Naive thymus-derived CD4-positive, alpha-beta T cell (primary cell): ENCODE results near the gene ZSCAN1. TPM values are rescaled to one million over a fixed set of nuclear protein-coding genes. Genes with fewer than 3 reads are reported as not detected.
A peak's percentile ranks its signal among the peaks of the same experiment; 100 is the strongest.

Source experiments
- ATAC-seq: fragments of 150-1000 bp; cut with Tn5 transposase; 2 replicates; pipeline ENCODE4 v1.10.0; 2021; ENCODE audit warnings: mild to moderate bottlenecking, moderate library complexity
- CTCF ChIA-PET: fragments of 350-600 bp; sonication (Branson Sonifier 250); formaldehyde crosslinking; loops from one replicate; lab custom pipeline; 2021; ENCODE audit warnings: antibody characterized with exemption; lab: Charles Lee
- POLR2A ChIA-PET: fragments of 350-600 bp; sonication (Branson Sonifier 250); formaldehyde crosslinking; loops from one replicate; lab custom pipeline; 2021; ENCODE audit warnings: antibody characterized with exemption, inconsistent platforms; lab: Charles Lee
- DNase-seq, 9 donors: peaks; one replicate each; pipeline versions ENCODE4 v3.0.0 to v3.0.0-alpha.2; 2020 to 2022; ENCODE audit warnings: mixed read lengths in 1 of 9
- H3K27ac ChIP-seq: one replicate; pipeline ENCODE4 v1.7.0; 2013; ENCODE audit warnings: mild to moderate bottlenecking, low read depth, low read length, moderate library complexity
- H3K27me3 ChIP-seq, 2 donors: one replicate each; pipeline ENCODE4 v1.7.0; 2013; ENCODE audit warnings: low read length in 2 of 2, mild to moderate bottlenecking in 2 of 2, moderate library complexity in 2 of 2; ENCODE audit not compliant: control insufficient read depth in 2 of 2, insufficient read depth in 2 of 2
- H3K36me3 ChIP-seq, 3 experiments: 1 replicate in 2 of 3; 2 replicates in 1 of 3; pipeline ENCODE4 v1.7.0; 2013; ENCODE audit warnings: low read length in 3 of 3, mild to moderate bottlenecking in 3 of 3, moderate library complexity in 1 of 3; ENCODE audit not compliant: insufficient read depth in 3 of 3, control insufficient read depth in 2 of 3
- H3K4me1 ChIP-seq, 2 donors: one replicate each; pipeline ENCODE4 v1.7.0; 2013; ENCODE audit warnings: low read length in 2 of 2, mild to moderate bottlenecking in 2 of 2, moderate library complexity in 1 of 2; ENCODE audit not compliant: control insufficient read depth in 2 of 2, insufficient read depth in 2 of 2
- H3K4me3 ChIP-seq: 2 replicates; pipeline ENCODE4 v1.7.0; 2013; ENCODE audit warnings: mild to moderate bottlenecking, low read length
- H3K9me3 ChIP-seq, 3 experiments: 1 replicate in 2 of 3; 2 replicates in 1 of 3; pipeline ENCODE4 v1.7.0; 2013; ENCODE audit warnings: low read length in 3 of 3; ENCODE audit not compliant: control insufficient read depth in 2 of 3
- H3K27ac Mint-ChIP-seq, 9 donors: one replicate each; pipeline ENCODE4 v1.8.0; 2020 to 2022; ENCODE audit warnings: mixed read lengths in 9 of 9, mild to moderate bottlenecking in 8 of 9, moderate library complexity in 5 of 9, inconsistent platforms in 2 of 9
- H3K27me3 Mint-ChIP-seq, 5 donors: one replicate each; pipeline ENCODE4 v1.8.0; 2021 to 2022; ENCODE audit warnings: mixed read lengths in 5 of 5, mild to moderate bottlenecking in 1 of 5
- H3K36me3 Mint-ChIP-seq, 5 donors: one replicate each; pipeline ENCODE4 v1.8.0; 2020 to 2022; ENCODE audit warnings: mixed read lengths in 5 of 5, mild to moderate bottlenecking in 3 of 5, inconsistent platforms in 1 of 5
- H3K4me1 Mint-ChIP-seq, 7 donors: one replicate each; pipeline ENCODE4 v1.8.0; 2020 to 2022; ENCODE audit warnings: mixed read lengths in 7 of 7, mild to moderate bottlenecking in 3 of 7, inconsistent platforms in 1 of 7
- H3K4me3 Mint-ChIP-seq, 10 donors: one replicate each; pipeline ENCODE4 v1.8.0; 2020 to 2022; ENCODE audit warnings: mild to moderate bottlenecking in 10 of 10, mixed read lengths in 10 of 10, moderate library complexity in 6 of 10, inconsistent platforms in 2 of 10
- H3K9me3 Mint-ChIP-seq, 11 donors: one replicate each; pipeline ENCODE4 v1.8.0; 2020 to 2022; ENCODE audit warnings: mixed read lengths in 11 of 11, mild to moderate bottlenecking in 4 of 11, inconsistent platforms in 1 of 11, moderate library complexity in 1 of 11
- intact Hi-C, 2 donors: fragments of 100-400 bp; cut with micrococcal nuclease; formaldehyde crosslinking; loops; one replicate each; pipeline ENCODE4 v1.15.1; 2023
- polyA plus RNA-seq, 2 donors: library from polyadenylated mRNA; unstranded; fragments of 300-500 nt; fragmentation: Illumina TruSeq; gene quantifications; one replicate each; pipeline ENCODE4 v1.2.3, GENCODE V29; 2021
- total RNA-seq, 6 experiments: library from RNA in 5 of 6; stranded (reverse) in 5 of 6; gene quantifications; 1 replicate in 5 of 6; 2 replicates in 1 of 6; pipeline ENCODE4 v1.2.3 and lab custom pipeline; 2021 to 2026

Gene ZSCAN1
- total and polyA plus RNA-seq, 7 experiments from 2014 or later = not detected

DNA sequence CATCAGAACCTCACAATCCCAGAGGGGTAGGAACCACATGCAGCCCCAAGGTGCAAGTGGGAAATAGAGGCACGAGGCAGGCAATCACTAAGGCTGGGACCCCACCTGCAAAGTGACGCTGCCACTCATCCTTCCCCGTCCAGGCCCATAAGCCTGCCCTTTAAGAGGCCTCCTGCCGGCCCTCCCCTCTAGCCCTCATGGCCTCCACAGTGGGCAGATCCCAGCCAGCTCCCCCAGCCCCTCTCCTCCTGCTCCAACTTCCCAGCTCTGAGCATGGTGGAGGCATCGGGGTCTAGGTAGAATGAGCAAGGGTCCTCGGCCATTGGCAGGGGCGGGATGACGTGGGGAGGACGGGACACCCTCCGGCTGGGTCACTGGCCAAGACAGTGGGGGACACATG is 61.5 kb downstream of the ZSCAN1 start:
- H3K9me3 Mint-ChIP-seq = peaks cover 6 to 81% (median 46%) of the 10 kb centered on the region in 11 donors
- Histone ChIP-seq H3K36me3 (peaks cover 0 to 15% (median 0%) of the 10 kb centered on the region in 3 experiments), H3K27ac (no peak overlapping the region), H3K4me1 (peaks cover 0 to 11% of the 10 kb centered on the region in 2 donors), H3K4me3 (no peak overlapping the region), H3K9me3 (peaks cover 0 to 73% (median 20%) of the 10 kb centered on the region in 3 experiments), H3K27me3 (no peaks in the 10 kb centered on the region)
- peaks cover 8 to 18% (median 15%) of the 10 kb centered on the region in 7 donors for H3K4me1 Mint-ChIP-seq
- peak overlapping the region in 3 of 10 donors; percentile 13 to 91 (median 20) for H3K4me3 Mint-ChIP-seq
- ChIA-PET CTCF (no interaction called here), POLR2A (interaction anchor here (1.3 kb wide), 1 partner anchor 92 kb away, joined by 3 read pairs; no protein-coding TSS in a partner anchor)
- no peaks in the 10 kb centered on the region for H3K27me3 Mint-ChIP-seq
- H3K27ac Mint-ChIP-seq = peak overlapping the region in 1 of 9 donors; percentile 59
- intact Hi-C loops = no loop called here
- peaks cover 10 to 34% (median 19%) of the 10 kb centered on the region in 5 donors for H3K36me3 Mint-ChIP-seq
- ATAC-seq (no peak), DNase-seq (no peak)

DNA sequence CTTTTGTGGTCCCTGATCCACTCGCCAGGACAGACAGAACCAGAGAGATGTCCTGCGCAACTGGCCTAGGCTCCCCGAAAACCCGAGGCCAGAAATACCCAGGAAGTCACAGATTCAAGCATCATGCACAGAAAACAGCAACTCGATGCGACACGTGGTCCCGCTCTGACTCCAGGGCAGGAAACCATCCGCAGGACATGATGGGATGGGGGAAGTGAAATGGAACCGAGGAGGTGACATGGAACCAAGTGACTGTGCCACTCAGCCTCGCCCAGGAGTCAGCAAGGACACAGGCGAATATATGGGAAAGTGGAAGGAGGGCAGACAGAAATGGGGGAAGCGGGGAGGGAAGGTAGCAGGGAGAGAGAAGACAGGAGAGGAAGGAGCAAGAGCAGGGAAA is 63.1 kb downstream of the ZSCAN1 start:
- Histone ChIP-seq H3K27ac (peak overlapping the region; percentile 100), H3K4me1 (peaks cover 0 to 11% of the 10 kb centered on the region in 2 donors), H3K27me3 (no peaks in the 10 kb centered on the region), H3K36me3 (peaks cover 0 to 10% (median 0%) of the 10 kb centered on the region in 3 experiments), H3K9me3 (peaks cover 0 to 63% (median 20%) of the 10 kb centered on the region in 3 experiments), H3K4me3 (no peak overlapping the region)
- no peaks in the 10 kb centered on the region for H3K27me3 Mint-ChIP-seq
- POLR2A ChIA-PET = no interaction called here
- H3K36me3 Mint-ChIP-seq = peaks cover 10 to 31% (median 17%) of the 10 kb centered on the region in 5 donors
- H3K4me1 Mint-ChIP-seq = peaks cover 8 to 18% (median 15%) of the 10 kb centered on the region in 7 donors
- intact Hi-C loops = loop anchor here in 1 of 2 donors (1.0 kb wide), 1 partner anchor 57 kb away; no protein-coding TSS in a partner anchor
- CTCF ChIA-PET = no interaction called here
- H3K9me3 Mint-ChIP-seq = peaks cover 6 to 84% (median 38%) of the 10 kb centered on the region in 11 donors
- no peak for DNase-seq
- peak overlapping the region; percentile 64 to 100 (median 90) for H3K4me3 Mint-ChIP-seq
- no peak for ATAC-seq
- H3K27ac Mint-ChIP-seq = peak overlapping the region; percentile 56 to 100 (median 89)

DNA sequence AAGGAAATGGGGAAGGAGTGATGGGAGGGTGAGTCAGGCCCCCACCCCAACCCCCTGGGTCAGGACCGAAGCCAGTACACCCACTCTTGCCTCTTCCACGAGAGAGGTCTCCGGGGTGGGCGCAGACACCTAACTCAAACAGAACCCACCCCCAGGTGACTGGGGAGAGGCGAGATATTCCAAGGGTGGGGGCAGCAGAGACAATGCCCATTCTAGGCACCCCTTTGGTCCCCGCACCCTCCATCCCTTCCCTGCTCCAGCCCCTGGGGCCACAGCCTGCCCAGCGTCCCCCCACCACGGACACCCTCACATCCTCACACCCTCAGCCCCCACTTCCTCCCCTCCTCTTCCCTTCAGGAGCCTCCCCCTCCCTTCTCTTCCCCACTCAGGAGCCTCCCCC is 63.5 kb downstream of the ZSCAN1 start:
- H3K9me3 ChIP-seq = peaks cover 0 to 64% (median 20%) of the 10 kb centered on the region in 3 experiments
- no peak for ATAC-seq
- peaks cover 0 to 10% (median 0%) of the 10 kb centered on the region in 3 experiments for H3K36me3 ChIP-seq
- DNase-seq = peak in 1 of 9 donors; percentile 16
- ChIA-PET CTCF (no interaction called here), POLR2A (no interaction called here)
- peaks cover 6 to 84% (median 37%) of the 10 kb centered on the region in 11 donors for H3K9me3 Mint-ChIP-seq
- peak overlapping the region; percentile 86 for H3K4me3 ChIP-seq
- no peaks in the 10 kb centered on the region for H3K27me3 ChIP-seq
- intact Hi-C loops = loop anchor here in 1 of 2 donors (1.0 kb wide), 1 partner anchor 57 kb away; no protein-coding TSS in a partner anchor
- H3K4me3 Mint-ChIP-seq = peak overlapping the region; percentile 76 to 100 (median 91)
- peaks cover 10 to 30% (median 16%) of the 10 kb centered on the region in 5 donors for H3K36me3 Mint-ChIP-seq
- H3K27me3 Mint-ChIP-seq = no peaks in the 10 kb centered on the region
- H3K27ac Mint-ChIP-seq = peak overlapping the region; percentile 73 to 100 (median 89)
- H3K27ac ChIP-seq = peak overlapping the region; percentile 100
- H3K4me1 Mint-ChIP-seq = peaks cover 8 to 18% (median 15%) of the 10 kb centered on the region in 7 donors
- H3K4me1 ChIP-seq = peaks cover 0 to 11% of the 10 kb centered on the region in 2 donors

DNA sequence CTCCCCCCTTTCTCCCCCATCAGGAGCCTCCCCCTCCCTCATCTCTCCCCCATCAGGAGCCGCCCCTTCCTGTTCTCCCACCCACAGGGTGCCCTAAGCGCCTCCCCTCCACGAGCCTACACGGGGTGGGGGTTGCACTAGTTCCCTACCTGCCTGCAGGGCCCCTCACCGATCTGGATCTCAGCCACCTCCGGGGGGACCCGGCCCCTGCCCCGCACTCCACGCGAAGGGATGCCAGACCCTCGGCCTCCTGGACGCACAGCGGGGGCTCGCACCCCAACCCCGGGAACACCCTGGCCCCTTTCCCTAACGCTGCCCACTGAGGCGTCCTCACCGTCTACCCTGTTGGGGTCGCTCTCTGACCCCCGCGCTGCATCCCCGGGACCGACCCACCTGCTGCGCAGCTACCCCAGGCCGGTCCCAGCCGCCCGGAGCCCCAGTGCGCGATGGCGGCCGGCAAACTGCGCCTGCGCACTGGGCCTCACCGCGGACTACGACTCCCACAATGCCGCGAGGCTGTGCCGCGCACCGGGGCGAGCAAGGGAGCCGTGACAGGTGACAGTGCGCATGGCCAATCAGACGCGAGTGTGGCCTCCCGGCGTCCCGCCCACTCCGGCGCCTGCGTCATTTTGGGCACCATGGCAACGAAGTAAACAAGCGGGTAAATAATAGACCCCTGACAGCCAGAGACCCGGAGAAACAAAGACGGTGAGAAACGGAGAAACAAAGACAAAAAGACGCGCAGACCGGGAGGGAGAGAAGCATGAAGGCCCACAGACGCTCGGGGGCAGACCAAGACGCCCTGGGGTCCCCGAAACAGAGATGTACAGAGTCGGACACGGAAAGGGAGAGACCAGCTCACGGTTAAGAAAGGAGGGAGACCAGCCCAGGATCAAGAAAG is 64.2 kb downstream of the ZSCAN1 start, which contains the start of gene ZSCAN18:
Gene ZSCAN18, minus strand, starts transcription at position 451 of the 901 bp plus-strand sequence. CDS start 7,964 bp downstream, outside the sequence.
- peaks cover 6 to 84% (median 39%) of the 10 kb centered on the region in 11 donors for H3K9me3 Mint-ChIP-seq
- CTCF ChIA-PET = no interaction called here
- peaks cover 8 to 18% (median 15%) of the 10 kb centered on the region in 7 donors for H3K4me1 Mint-ChIP-seq
- no peaks in the 10 kb centered on the region for H3K27me3 ChIP-seq
- H3K4me1 ChIP-seq = peaks cover 0 to 11% of the 10 kb centered on the region in 2 donors
- peaks cover 0 to 10% (median 0%) of the 10 kb centered on the region in 3 experiments for H3K36me3 ChIP-seq
- no peaks in the 10 kb centered on the region for H3K27me3 Mint-ChIP-seq
- H3K27ac ChIP-seq = peak within 1 kb of the TSS; percentile 100
- POLR2A ChIA-PET = interaction anchor here (0.5 to 1.2 kb wide), 4 partner anchors 18 to 249 kb away, joined by 3 to 6 read pairs (median 4); partner anchors contain the start of genes ZNF274 and ZNF587
- ATAC-seq = peak; percentile 97
- peak within 1 kb of the TSS; percentile 86 for H3K4me3 ChIP-seq
- H3K9me3 ChIP-seq = peaks cover 0 to 58% (median 20%) of the 10 kb centered on the region in 3 experiments
- H3K27ac Mint-ChIP-seq = peak within 1 kb of the TSS; percentile 98 to 100 (median 100)
- intact Hi-C loops = loop anchor here (1.0 to 2.0 kb wide), 13 partner anchors 52 to 858 kb away; partner anchors contain the start of genes ZNF274 (in 1 of the 2), ZNF329 (in 1 of the 2), ZNF460 (in 1 of the 2) and ZNF548 (in 1 of the 2)
- H3K4me3 Mint-ChIP-seq = peak within 1 kb of the TSS; percentile 83 to 100 (median 91)
- peak; percentile 77 to 100 (median 99) for DNase-seq
- H3K36me3 Mint-ChIP-seq = peaks cover 10 to 29% (median 16%) of the 10 kb centered on the region in 5 donors

DNA sequence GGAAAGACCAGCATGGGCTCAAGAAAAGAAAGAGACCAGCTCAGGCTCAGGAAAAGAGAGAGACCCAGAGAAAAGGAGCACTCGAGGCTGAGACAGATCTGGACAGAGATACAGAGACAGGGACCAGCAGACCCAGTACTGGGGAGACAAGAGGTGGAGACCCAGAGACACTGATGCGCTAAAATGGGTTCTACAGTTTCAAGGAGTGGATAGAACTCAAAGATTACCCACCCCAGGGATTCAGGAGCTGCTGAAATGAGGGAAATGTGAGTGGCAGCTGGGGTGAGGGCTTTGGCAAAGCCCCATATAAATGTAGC is 64.8 kb downstream of the ZSCAN1 start:
- CTCF ChIA-PET = no interaction called here
- Histone ChIP-seq H3K9me3 (peaks cover 0 to 58% (median 16%) of the 10 kb centered on the region in 3 experiments), H3K4me3 (peak overlapping the region; percentile 86), H3K36me3 (peaks cover 0 to 10% (median 0%) of the 10 kb centered on the region in 3 experiments), H3K27ac (peak overlapping the region; percentile 100), H3K27me3 (no peaks in the 10 kb centered on the region), H3K4me1 (peaks cover 0 to 11% of the 10 kb centered on the region in 2 donors)
- H3K4me1 Mint-ChIP-seq = peaks cover 8 to 18% (median 15%) of the 10 kb centered on the region in 7 donors
- POLR2A ChIA-PET = interaction anchor here (0.5 to 1.2 kb wide), 4 partner anchors 18 to 249 kb away, joined by 3 to 6 read pairs (median 4); partner anchors contain the start of genes ZNF274 and ZNF587
- H3K9me3 Mint-ChIP-seq = peaks cover 9 to 84% (median 42%) of the 10 kb centered on the region in 11 donors
- H3K27ac Mint-ChIP-seq = peak overlapping the region; percentile 98 to 100 (median 100)
- H3K4me3 Mint-ChIP-seq = peak overlapping the region; percentile 83 to 100 (median 91)
- DNase-seq = no peak
- peaks cover 11 to 28% (median 13%) of the 10 kb centered on the region in 5 donors for H3K36me3 Mint-ChIP-seq
- peaks cover 0 to 4% (median 0%) of the 10 kb centered on the region in 5 donors for H3K27me3 Mint-ChIP-seq
- intact Hi-C loops = loop anchor here (1.0 to 2.0 kb wide), 12 partner anchors 52 to 858 kb away; partner anchors contain the start of genes ZNF274 (in 1 of the 2), ZNF329 (in 1 of the 2), ZNF460 (in 1 of the 2) and ZNF548 (in 1 of the 2)
- ATAC-seq = no peak
